ENCODE data around the gene ZNF768. TPM values are rescaled to one million over a fixed set of nuclear protein-coding genes. Genes with fewer than 3 reads are reported as not detected.

Gene ZNF768
- total and polyA plus RNA-seq, 2 of the 13 experiments (the other 11 are each of a cell fraction or from before 2014, with no cell fraction given), result 26.7 to 34.4 TPM

DNA sequence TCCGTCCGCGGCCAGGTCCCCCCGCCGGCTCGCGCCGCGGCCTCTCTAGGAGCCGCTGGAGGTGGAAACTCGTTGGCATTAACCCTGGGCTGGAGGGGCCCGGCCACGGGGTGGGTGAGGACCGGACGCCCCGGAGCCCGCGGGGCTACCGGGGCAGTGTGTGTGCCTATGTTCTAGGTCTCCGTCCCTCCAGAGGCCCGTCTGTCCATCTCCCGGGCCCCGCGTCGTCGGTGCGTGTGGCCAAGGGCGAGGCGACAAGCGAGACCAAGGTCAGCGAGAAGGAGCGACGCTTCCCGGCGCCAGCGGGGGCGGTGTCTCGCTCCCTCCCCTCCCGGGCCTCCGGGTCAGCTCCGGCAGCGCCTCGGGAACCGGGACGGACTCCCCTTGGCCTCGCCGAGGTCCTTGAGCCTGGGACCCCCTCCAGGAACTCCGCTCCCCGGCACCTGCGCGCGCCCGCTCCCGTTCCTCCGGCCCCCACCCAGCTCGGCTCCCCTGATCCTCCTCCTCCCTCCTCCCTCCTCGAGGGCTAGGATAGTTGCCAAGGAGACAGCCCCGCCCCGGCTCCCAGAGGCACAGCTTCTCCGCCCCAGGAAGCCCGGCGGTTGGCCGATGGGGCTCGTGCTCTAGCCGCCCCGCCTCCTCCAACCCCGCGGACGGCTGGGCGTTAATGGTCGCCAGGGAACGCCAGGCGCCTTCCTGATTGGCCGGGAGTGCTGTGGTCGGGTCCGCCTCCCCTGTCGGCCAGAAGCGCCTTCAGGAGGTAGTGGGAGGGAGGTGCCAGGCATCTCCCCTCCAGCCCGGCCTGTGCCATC lies 663 bp upstream of the ZNF768 start (continued):
- TF ChIP-seq, protein P1, sequence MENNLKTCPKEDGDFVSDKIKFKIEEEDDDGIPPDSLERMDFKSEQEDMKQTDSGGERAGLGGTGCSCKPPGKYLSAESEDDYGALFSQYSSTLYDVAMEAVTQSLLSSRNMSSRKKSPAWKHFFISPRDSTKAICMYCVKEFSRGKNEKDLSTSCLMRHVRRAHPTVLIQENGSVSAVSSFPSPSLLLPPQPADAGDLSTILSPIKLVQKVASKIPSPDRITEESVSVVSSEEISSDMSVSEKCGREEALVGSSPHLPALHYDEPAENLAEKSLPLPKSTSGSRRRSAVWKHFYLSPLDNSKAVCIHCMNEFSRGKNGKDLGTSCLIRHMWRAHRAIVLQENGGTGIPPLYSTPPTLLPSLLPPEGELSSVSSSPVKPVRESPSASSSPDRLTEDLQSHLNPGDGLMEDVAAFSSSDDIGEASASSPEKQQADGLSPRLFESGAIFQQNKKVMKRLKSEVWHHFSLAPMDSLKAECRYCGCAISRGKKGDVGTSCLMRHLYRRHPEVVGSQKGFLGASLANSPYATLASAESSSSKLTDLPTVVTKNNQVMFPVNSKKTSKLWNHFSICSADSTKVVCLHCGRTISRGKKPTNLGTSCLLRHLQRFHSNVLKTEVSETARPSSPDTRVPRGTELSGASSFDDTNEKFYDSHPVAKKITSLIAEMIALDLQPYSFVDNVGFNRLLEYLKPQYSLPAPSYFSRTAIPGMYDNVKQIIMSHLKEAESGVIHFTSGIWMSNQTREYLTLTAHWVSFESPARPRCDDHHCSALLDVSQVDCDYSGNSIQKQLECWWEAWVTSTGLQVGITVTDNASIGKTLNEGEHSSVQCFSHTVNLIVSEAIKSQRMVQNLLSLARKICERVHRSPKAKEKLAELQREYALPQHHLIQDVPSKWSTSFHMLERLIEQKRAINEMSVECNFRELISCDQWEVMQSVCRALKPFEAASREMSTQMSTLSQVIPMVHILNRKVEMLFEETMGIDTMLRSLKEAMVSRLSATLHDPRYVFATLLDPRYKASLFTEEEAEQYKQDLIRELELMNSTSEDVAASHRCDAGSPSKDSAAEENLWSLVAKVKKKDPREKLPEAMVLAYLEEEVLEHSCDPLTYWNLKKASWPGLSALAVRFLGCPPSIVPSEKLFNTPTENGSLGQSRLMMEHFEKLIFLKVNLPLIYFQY (CRISPR knock-in tag; IDR thresholded peaks at IDR 0.05; ENCODE audit: borderline replicate concordance), result peak; percentile 70; the same call in 1 of the 2 replicates
- peak; percentile 94 for TF ChIP-seq RBFOX2 (IDR thresholded peaks at IDR 0.05; ENCODE audit: low read depth, low read length)
- 0 out of 2 replicates have a peak, but pooled peaks have one; percentile 3 for TF ChIP-seq ZNF850 (CRISPR knock-in tag; conservative IDR thresholded peaks at IDR 0.05)
- no peak for TF ChIP-seq NONO (IDR thresholded peaks at IDR 0.05)
- 0 out of 2 replicates have a peak, but pooled peaks have one; percentile 37 for TF ChIP-seq NONO (CRISPR knock-in tag; conservative IDR thresholded peaks at IDR 0.05)
- peak in 1 of 2 experiments; percentile 31; a peak in 1 of 4 replicates for TF ChIP-seq EP300 (IDR thresholded peaks at IDR 0.05; ENCODE audit: low read depth in 2 of 2, low read length in 2 of 2)
- peak; percentile 54; the same call in 1 of the 2 replicates for TF ChIP-seq EP300 (CRISPR knock-in tag; IDR thresholded peaks at IDR 0.05; ENCODE audit: borderline replicate concordance)
- peak; percentile 60; the same call in 1 of the 2 replicates for TF ChIP-seq GFI1 (CRISPR knock-in tag; IDR thresholded peaks at IDR 0.05; ENCODE audit: borderline replicate concordance)
- TF ChIP-seq, protein P2, sequence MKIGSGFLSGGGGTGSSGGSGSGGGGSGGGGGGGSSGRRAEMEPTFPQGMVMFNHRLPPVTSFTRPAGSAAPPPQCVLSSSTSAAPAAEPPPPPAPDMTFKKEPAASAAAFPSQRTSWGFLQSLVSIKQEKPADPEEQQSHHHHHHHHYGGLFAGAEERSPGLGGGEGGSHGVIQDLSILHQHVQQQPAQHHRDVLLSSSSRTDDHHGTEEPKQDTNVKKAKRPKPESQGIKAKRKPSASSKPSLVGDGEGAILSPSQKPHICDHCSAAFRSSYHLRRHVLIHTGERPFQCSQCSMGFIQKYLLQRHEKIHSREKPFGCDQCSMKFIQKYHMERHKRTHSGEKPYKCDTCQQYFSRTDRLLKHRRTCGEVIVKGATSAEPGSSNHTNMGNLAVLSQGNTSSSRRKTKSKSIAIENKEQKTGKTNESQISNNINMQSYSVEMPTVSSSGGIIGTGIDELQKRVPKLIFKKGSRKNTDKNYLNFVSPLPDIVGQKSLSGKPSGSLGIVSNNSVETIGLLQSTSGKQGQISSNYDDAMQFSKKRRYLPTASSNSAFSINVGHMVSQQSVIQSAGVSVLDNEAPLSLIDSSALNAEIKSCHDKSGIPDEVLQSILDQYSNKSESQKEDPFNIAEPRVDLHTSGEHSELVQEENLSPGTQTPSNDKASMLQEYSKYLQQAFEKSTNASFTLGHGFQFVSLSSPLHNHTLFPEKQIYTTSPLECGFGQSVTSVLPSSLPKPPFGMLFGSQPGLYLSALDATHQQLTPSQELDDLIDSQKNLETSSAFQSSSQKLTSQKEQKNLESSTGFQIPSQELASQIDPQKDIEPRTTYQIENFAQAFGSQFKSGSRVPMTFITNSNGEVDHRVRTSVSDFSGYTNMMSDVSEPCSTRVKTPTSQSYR (CRISPR knock-in tag; IDR thresholded peaks at IDR 0.05; ENCODE audit: borderline replicate concordance), result peak; percentile 40
- no peak for TF ChIP-seq ZNF781 (CRISPR knock-in tag; IDR thresholded peaks at IDR 0.05; ENCODE audit: borderline replicate concordance, not compliant biosample characterization)
- TF ChIP-seq ZC3H13 (CRISPR knock-in tag; IDR thresholded peaks at IDR 0.05), result peak; percentile 94; the same call in 1 of the 2 replicates
- peak; percentile 53; the same call in 1 of the 2 replicates for TF ChIP-seq MIXL1 (CRISPR knock-in tag; IDR thresholded peaks at IDR 0.05)
- TF ChIP-seq ZNF543 (CRISPR knock-in tag; IDR thresholded peaks at IDR 0.05), result 0 out of 2 replicates have a peak, but pooled peaks have one; percentile 51
- TF ChIP-seq ZNF331 (CRISPR knock-in tag; IDR thresholded peaks at IDR 0.05), result no peak; the same call in 1 of the 2 replicates
- TF ChIP-seq ZNF124 (CRISPR knock-in tag; IDR thresholded peaks at IDR 0.05), result 0 out of 2 replicates have a peak, but pooled peaks have one; percentile 38
- TF ChIP-seq ETV6 (CRISPR knock-in tag; conservative IDR thresholded peaks at IDR 0.05), result peak; percentile 64
- TF ChIP-seq, protein P3, sequence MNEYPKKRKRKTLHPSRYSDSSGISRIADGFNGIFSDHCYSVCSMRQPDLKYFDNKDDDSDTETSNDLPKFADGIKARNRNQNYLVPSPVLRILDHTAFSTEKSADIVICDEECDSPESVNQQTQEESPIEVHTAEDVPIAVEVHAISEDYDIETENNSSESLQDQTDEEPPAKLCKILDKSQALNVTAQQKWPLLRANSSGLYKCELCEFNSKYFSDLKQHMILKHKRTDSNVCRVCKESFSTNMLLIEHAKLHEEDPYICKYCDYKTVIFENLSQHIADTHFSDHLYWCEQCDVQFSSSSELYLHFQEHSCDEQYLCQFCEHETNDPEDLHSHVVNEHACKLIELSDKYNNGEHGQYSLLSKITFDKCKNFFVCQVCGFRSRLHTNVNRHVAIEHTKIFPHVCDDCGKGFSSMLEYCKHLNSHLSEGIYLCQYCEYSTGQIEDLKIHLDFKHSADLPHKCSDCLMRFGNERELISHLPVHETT (CRISPR knock-in tag; conservative IDR thresholded peaks at IDR 0.05), result peak; percentile 75
- peak; percentile 61; the same call in 1 of the 2 replicates for TF ChIP-seq YEATS2 (CRISPR knock-in tag; IDR thresholded peaks at IDR 0.05; ENCODE audit: borderline replicate concordance)
- 0 out of 2 replicates have a peak, but pooled peaks have one; percentile 38 for TF ChIP-seq ZKSCAN8 (CRISPR knock-in tag; IDR thresholded peaks at IDR 0.05; ENCODE audit: borderline replicate concordance)

Measured in HepG2 (cell line).